Mesothelial cell of epicardium (in vitro differentiated cells): Measurements from ENCODE around the gene HELZ2. TPM values are rescaled to one million over a fixed set of nuclear protein-coding genes. Genes with fewer than 3 reads are reported as not detected.

Experiments used
- DNase-seq, 2 experiments: peaks; one replicate each; pipeline ENCODE4 v3.0.0; 2021; ENCODE audit warnings: low spot score in 2 of 2; ENCODE audit not compliant: unreplicated experiment in 2 of 2
- H3K27ac Mint-ChIP-seq: 2 replicates; pipeline ENCODE4 v1.8.0; 2021; ENCODE audit warnings: mixed read lengths
- H3K27me3 Mint-ChIP-seq: 2 replicates; pipeline ENCODE4 v1.8.0; 2021; ENCODE audit warnings: low read depth, mixed read lengths
- H3K36me3 Mint-ChIP-seq: 2 replicates; pipeline ENCODE4 v1.8.0; 2021; ENCODE audit warnings: mixed read lengths
- H3K4me1 Mint-ChIP-seq: 2 replicates; pipeline ENCODE4 v1.8.0; 2021; ENCODE audit warnings: mixed read lengths
- H3K4me3 Mint-ChIP-seq: 2 replicates; pipeline ENCODE4 v1.8.0; 2021; ENCODE audit warnings: mild to moderate bottlenecking, moderate library complexity, mixed read lengths
- H3K9me3 Mint-ChIP-seq: 2 replicates; pipeline ENCODE4 v1.8.0; 2021; ENCODE audit warnings: mixed read lengths
- CTCF ChIP-seq: fragments of 200-600 bp; sonication (generic); IDR thresholded peaks from one replicate; pipeline ENCODE4 v1.5.0; 2021; ENCODE audit warnings: antibody characterized with exemption; ENCODE audit not compliant: unreplicated experiment
- total RNA-seq: library from RNA; stranded (reverse); gene quantifications from 3 replicates; pipeline ENCODE4 v1.2.1, GENCODE V29; 2021

The HELZ2 gene
- total RNA-seq, 1 donor from 2014 or later = 44.4 TPM

DNA sequence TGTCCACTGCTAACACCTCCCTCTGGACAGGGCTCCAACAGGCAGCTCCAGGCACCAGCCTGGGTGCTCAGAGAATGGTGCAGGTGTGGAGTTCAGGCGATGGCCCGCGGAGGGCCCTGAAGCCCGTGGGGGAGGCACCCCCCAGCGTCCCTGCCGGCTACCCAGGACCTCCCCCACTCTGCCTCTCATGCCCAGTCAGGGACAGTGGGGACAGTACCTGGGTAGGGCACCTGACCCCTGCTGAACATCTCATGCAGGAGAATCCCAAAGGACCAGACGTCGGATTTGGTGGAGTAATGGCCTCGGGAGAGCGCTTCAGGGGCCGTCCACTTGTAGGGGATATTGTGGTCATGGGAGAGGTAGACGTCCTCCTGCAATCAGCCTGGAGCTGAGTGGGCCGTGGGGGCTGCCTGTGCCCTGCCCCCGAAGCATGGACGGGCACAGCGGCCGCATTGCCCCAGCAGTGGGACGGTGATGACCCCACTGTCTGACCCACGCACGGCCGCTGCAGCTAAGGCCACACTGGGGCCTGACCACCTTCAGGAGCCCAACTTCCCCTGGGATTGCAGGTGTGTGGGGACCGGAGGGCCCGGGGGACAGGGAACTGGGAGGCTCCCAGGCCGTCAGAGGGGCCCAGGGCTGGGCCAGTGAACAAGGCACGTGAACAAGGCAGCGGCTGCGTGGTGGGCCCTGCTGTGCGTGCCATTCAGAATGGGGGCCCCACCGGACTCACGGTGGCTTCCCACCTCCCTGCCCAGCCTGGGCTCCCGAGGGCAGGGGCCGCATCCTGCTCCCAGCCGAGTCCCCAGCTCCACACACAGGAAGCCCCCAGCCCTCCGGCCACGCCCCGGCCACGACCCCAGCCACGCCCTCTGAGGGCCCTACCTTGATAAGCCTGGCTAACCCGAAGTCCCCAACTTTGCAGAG lies 43.9 kb downstream of the HELZ2 start:
- TF ChIP-seq CTCF = no peak

DNA sequence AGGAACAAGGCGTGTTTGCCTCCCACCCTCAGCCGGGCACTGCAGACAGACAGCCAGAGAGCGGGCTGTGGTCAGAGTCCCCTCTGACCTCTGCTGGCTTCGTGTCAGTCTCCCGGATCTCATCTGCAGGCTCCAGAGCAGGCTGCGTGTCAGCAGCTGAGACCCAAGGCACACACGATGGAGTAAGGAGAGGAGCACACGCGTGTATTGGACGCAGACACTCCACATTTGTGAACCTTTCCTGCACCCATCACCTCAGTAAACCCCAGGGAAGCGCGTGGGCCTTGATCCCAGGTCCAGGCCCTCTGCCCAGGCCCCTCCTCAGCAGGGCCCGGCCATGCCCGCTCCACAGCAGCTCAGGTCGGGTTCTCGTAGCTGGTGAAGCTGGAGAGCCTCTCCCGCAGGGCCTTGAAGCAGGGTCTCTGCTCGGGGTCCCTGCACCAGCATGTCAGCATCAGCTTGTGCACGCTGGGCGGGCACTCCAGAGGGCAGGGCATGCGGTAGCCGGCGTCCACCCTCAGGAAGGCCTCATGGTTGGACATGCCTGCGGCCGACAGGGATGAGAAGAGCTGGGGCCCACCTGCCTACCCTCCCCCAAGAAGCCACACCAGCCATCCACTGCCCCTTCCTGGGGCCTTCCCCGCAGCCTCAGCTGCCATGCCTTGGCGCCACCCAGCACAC lies 44.7 kb downstream of the HELZ2 start:
- DNase-seq = peak in 1 of 2 experiments; percentile 15
- Mint-ChIP-seq H3K4me1 (peaks cover 5% of the 10 kb centered on the region), H3K36me3 (peaks cover 1% of the 10 kb centered on the region), H3K27me3 (peaks cover 1% of the 10 kb centered on the region), H3K27ac (no peak overlapping the region), H3K4me3 (no peak overlapping the region), H3K9me3 (no peaks in the 10 kb centered on the region)
- TF ChIP-seq CTCF = no peak

More for the DNA sequence above, 43.9 kb downstream of the HELZ2 start:
- DNase-seq = peak in 1 of 2 experiments; percentile 16
- H3K27ac Mint-ChIP-seq = no peak overlapping the region
- H3K4me3 Mint-ChIP-seq = no peak overlapping the region
- no peaks in the 10 kb centered on the region for H3K9me3 Mint-ChIP-seq
- H3K27me3 Mint-ChIP-seq = peaks cover 1% of the 10 kb centered on the region
- H3K4me1 Mint-ChIP-seq = no peaks in the 10 kb centered on the region
- H3K36me3 Mint-ChIP-seq = no peaks in the 10 kb centered on the region

- Mint-ChIP-seq H3K4me3 (no peak overlapping the region), H3K4me1 (peaks cover 9% of the 10 kb centered on the region), H3K9me3 (peaks cover 3% of the 10 kb centered on the region), H3K27ac (no peak overlapping the region), H3K27me3 (peaks cover 1% of the 10 kb centered on the region), H3K36me3 (peaks cover 16% of the 10 kb centered on the region)
- no peak for DNase-seq
- TF ChIP-seq CTCF = no peak
Measured at GRCh38 chr20:63527184-63527583, 46.9 kb downstream of the HELZ2 start.

DNA sequence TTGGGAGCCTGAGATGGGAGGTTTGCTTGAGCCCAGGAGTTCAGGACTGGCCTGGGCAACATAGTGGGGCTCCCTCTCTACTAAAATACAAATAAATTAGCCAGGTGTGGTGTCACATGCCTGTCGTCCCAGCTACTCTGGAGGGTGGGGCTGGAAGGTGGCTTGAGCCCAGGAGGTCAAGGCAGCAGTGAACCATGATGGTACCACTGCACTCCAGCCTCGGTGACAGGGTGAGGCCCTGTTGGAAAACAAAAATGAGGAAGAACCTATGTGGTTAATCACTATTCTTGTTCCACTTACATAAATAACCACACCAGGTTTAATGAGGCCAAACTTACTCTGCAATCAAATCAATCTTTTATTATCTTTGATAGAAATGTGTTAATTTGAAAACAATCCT lies 48.1 kb downstream of the HELZ2 start:
- no peak for DNase-seq
- H3K27ac Mint-ChIP-seq = no peak overlapping the region
- H3K4me3 Mint-ChIP-seq = no peak overlapping the region
- TF ChIP-seq CTCF = no peak
- H3K9me3 Mint-ChIP-seq = peaks cover 3% of the 10 kb centered on the region
- H3K4me1 Mint-ChIP-seq = peaks cover 12% of the 10 kb centered on the region
- H3K27me3 Mint-ChIP-seq = peaks cover 1% of the 10 kb centered on the region
- peaks cover 16% of the 10 kb centered on the region for H3K36me3 Mint-ChIP-seq

DNA sequence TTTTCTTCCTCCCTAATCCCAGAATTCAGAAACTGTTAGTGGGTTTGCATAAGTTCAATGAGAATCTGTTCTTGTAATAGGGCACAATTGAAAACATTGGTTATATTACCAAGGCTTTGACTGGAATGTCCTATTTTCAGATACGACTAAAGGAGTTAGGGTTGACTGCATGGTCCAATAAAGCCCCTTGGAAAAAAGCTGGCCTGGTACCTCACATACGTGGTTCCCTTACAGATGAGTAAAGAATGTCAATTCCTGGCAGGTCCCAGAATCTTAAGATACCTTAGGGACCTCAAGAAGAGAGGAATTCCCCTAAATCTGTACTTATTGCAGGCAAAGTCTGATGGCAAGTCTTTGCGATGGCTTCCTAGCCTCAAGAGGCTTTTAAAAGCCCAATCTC lies 48.9 kb downstream of the HELZ2 start:
- no peak for DNase-seq
- Mint-ChIP-seq H3K4me1 (peaks cover 12% of the 10 kb centered on the region), H3K27me3 (peaks cover 1% of the 10 kb centered on the region), H3K4me3 (no peak overlapping the region), H3K27ac (peak overlapping the region; percentile 18), H3K9me3 (peaks cover 3% of the 10 kb centered on the region), H3K36me3 (peaks cover 16% of the 10 kb centered on the region)
- TF ChIP-seq CTCF = no peak

Other genes with a start within 250 kb of the HELZ2 start
- gene CHRNA4, start 212.9 kb downstream of the HELZ2 start, total RNA-seq = 0.11 to 0.63 TPM (median 0.43 TPM) in 3 replicates
- 9.7 to 11.8 TPM (median 10.0 TPM) in 3 replicates for gene KCNQ2, start 101.6 kb downstream of the HELZ2 start, total RNA-seq
- gene EEF1A2, start 75.2 kb downstream of the HELZ2 start, total RNA-seq = 14.4 to 15.6 TPM (median 14.6 TPM) in 3 replicates
- 258 to 271 TPM (median 269 TPM) in 3 replicates for gene PPDPF, start 53.5 kb downstream of the HELZ2 start, total RNA-seq
- 0.11 to 0.18 TPM in 2 of 3 replicates, not detected in the other for gene PTK6, start 36.9 kb downstream of the HELZ2 start, total RNA-seq
- gene SRMS, start 26.5 kb downstream of the HELZ2 start, total RNA-seq = not detected in 3 replicates
- gene FNDC11, start 20.1 kb downstream of the HELZ2 start, total RNA-seq = 0.86 to 1.4 TPM (median 1.1 TPM) in 3 replicates
- gene GMEB2, start 52.9 kb upstream of the HELZ2 start, total RNA-seq = 16.1 to 17.2 TPM (median 17.0 TPM) in 3 replicates
- gene STMN3, start 79.2 kb upstream of the HELZ2 start, total RNA-seq = 29.9 to 34.1 TPM (median 32.1 TPM) in 3 replicates
- 38.7 to 45.2 TPM (median 42.2 TPM) in 3 replicates for gene RTEL1, start 84.1 kb upstream of the HELZ2 start, total RNA-seq
- gene TNFRSF6B, start 122.4 kb upstream of the HELZ2 start, total RNA-seq = 1.6 TPM in 1 of 3 replicates, not detected in the others
- 45.3 to 47.2 TPM (median 46.1 TPM) in 3 replicates for gene ARFRP1, start 133.7 kb upstream of the HELZ2 start, total RNA-seq
- 31.3 to 36.6 TPM (median 34.6 TPM) in 3 replicates for gene ZGPAT, start 133.8 kb upstream of the HELZ2 start, total RNA-seq
- 13.8 to 18.4 TPM (median 16.5 TPM) in 3 replicates for gene LIME1, start 162.4 kb upstream of the HELZ2 start, total RNA-seq
- 114 to 122 TPM (median 122 TPM) in 3 replicates for gene SLC2A4RG, start 165.5 kb upstream of the HELZ2 start, total RNA-seq